ENCODE results near the gene RAPH1. TPM values are rescaled to one million over a fixed set of nuclear protein-coding genes. Genes with fewer than 3 reads are reported as not detected.
"Not testable (repeated sequence)": the region's sequence is repeated elsewhere in the genome, so short reads cannot be mapped to it uniquely, and the experiment has no call there.

Gene RAPH1
- total RNA-seq, 2 experiments from 2014 or later: 0.98 to 1.3 TPM

DNA sequence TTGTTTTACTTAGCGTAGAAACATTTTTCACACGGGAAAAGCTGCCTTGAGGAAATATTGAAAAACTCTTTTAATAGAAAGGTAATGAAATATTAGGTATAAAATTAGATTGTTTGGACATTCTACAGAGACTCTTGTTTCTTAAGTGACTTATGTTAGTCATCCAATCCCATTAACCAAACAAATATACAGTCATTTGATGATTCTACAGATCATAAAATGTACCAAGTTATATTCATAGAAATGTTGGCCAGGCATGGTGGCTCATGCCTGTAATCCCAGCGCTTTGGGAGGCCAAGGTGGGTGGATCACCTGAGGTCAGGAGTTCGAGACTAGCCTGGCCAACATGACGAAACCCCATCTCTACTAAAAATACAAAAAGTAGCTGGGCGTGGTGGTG is 146.9 kb downstream of the RAPH1 start:
- H3K27ac Mint-ChIP-seq, DNase-seq, H3K9me3 Mint-ChIP-seq, CTCF ChIA-PET, POLR2A ChIA-PET, H3K4me3 Mint-ChIP-seq, H3K27me3 Mint-ChIP-seq, H3K4me1 Mint-ChIP-seq: not testable (repeated sequence)
- peaks cover 12% of the 10 kb centered on the region for H3K36me3 Mint-ChIP-seq (ENCODE audit: low read depth)

DNA sequence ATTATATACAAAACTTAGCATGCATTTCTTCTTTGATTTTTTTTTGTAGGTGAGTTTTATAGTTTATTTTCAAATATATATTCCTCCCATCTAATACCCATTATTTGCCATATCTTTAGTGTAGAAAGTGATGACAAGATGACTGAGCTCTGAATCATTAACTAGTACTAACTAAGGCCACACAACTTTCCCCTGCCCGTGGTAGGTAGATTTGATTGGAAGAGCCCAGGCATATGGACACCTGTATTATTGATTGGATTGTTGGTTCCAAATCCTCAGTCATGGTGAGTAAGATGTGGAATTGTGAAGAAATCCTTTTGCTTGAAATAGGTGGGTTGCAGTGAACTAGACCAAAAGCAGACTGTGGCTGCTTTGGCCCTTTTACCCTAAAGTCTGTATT is 152.1 kb downstream of the RAPH1 start:
- Mint-ChIP-seq H3K4me1 (no peaks in the 10 kb centered on the region), H3K27ac (no peak overlapping the region), H3K9me3 (no peaks in the 10 kb centered on the region), H3K36me3 (ENCODE audit: low read depth) (peaks cover 5% of the 10 kb centered on the region), H3K27me3 (no peaks in the 10 kb centered on the region), H3K4me3 (no peak overlapping the region)
- ChIA-PET CTCF (interaction anchor here (0.6 kb wide), 1 partner anchor 25 kb away, joined by 3 read pairs; no protein-coding TSS in a partner anchor), POLR2A (no interaction called here)
- DNase-seq: no peak

DNA sequence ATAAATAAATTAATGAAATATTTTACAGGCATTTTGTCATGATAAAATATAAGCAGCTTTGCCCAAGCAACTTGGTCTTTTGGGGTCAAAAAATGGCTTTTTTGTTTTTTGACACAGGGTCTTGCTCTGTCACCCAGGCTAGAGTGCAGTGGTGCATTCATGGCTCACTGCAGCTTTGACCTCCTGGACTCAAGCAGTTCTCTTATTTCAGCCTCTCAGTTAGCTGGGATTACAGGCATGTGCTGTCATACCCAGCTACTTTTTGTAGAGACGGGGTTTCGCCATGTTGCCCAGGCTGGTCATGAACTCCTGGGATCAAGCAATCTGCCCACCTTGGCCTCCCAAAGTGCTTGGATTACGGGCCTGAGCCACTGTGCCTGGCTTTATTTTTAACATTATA is 155.9 kb downstream of the RAPH1 start:
- ChIA-PET POLR2A (no interaction called here), CTCF (interaction anchor here (1.1 kb wide), 1 partner anchor 27 kb away, joined by 3 read pairs; no protein-coding TSS in a partner anchor)
- Mint-ChIP-seq H3K36me3 (ENCODE audit: low read depth) (no peaks in the 10 kb centered on the region), H3K27ac (no peak overlapping the region), H3K9me3 (no peaks in the 10 kb centered on the region), H3K4me1 (no peaks in the 10 kb centered on the region), H3K27me3 (no peaks in the 10 kb centered on the region), H3K4me3 (no peak overlapping the region)
- no peak for DNase-seq

DNA sequence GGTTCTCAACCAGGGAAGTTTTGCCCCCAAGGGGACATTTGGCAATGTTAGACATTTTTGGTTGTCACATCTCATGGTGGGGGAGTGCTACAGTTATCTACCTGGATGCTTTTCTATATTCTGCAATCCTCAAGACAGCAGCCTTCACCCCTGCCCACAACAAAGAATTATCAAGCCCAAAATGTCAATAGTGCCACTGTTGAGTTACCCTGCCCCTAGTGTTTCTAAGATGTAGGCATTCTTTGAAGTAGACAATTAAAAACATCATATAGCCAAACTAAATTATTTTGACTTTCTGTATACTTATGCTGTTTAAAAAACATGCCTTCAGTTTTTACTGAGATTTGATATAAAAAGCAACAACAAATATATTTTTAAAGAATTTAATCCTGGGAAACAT is 158.9 kb downstream of the RAPH1 start:
- no peaks in the 10 kb centered on the region for H3K4me1 Mint-ChIP-seq
- ChIA-PET POLR2A (no interaction called here), CTCF (no interaction called here)
- no peaks in the 10 kb centered on the region for H3K9me3 Mint-ChIP-seq
- H3K4me3 Mint-ChIP-seq: no peak overlapping the region
- H3K27me3 Mint-ChIP-seq: no peaks in the 10 kb centered on the region
- no peak for DNase-seq
- no peaks in the 10 kb centered on the region for H3K36me3 Mint-ChIP-seq (ENCODE audit: low read depth)
- no peak overlapping the region for H3K27ac Mint-ChIP-seq

DNA sequence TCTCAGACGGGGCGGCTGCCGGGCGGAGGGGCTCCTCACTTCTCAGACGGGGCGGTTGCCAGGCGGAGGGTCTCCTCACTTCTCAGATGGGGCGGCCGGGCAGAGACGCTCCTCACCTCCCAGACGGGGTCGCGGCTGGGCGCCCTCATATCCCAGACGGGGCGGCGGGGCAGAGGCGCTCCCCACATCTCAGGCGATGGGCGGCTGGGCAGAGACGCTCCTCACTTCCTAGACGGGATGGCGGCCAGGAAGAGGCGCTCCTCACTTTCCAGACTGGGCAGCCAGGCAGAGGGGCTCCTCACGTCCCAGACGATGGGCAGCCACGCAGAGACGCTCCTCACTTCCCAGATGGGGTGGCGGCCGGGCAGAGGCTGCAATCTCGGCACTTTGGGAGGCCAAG is 162.4 kb downstream of the RAPH1 start:
- H3K36me3 Mint-ChIP-seq (ENCODE audit: low read depth); H3K9me3 Mint-ChIP-seq; DNase-seq; POLR2A ChIA-PET; H3K27me3 Mint-ChIP-seq; CTCF ChIA-PET; H3K4me3 Mint-ChIP-seq; H3K27ac Mint-ChIP-seq; H3K4me1 Mint-ChIP-seq: not testable (repeated sequence)

GRCh38 chr2:203366639-203367466 is 168.2 kb downstream of the RAPH1 start:
- Mint-ChIP-seq H3K4me1 (no peaks in the 10 kb centered on the region), H3K4me3 (no peak overlapping the region), H3K9me3 (no peaks in the 10 kb centered on the region), H3K36me3 (ENCODE audit: low read depth) (peaks cover 6% of the 10 kb centered on the region), H3K27ac (no peak overlapping the region), H3K27me3 (no peaks in the 10 kb centered on the region)
- CTCF ChIA-PET: no interaction called here
- no peak for DNase-seq
- POLR2A ChIA-PET: no interaction called here

- Mint-ChIP-seq H3K27ac (no peak overlapping the region), H3K4me3 (no peak overlapping the region)
These were observed 173.2 kb downstream of the RAPH1 start for GRCh38 chr2:203361922-203362321.

GRCh38 chr2:203361495-203361894 is 173.6 kb downstream of the RAPH1 start:
- ChIA-PET POLR2A (no interaction called here), CTCF (no interaction called here)
- DNase-seq: no peak
- H3K4me3 Mint-ChIP-seq: no peak overlapping the region
- no peaks in the 10 kb centered on the region for H3K9me3 Mint-ChIP-seq
- no peak overlapping the region for H3K27ac Mint-ChIP-seq
- peaks cover 8% of the 10 kb centered on the region for H3K36me3 Mint-ChIP-seq (ENCODE audit: low read depth)
- no peaks in the 10 kb centered on the region for H3K4me1 Mint-ChIP-seq
- H3K27me3 Mint-ChIP-seq: no peaks in the 10 kb centered on the region

More at GRCh38 chr2:203361922-203362321, 173.2 kb downstream of the RAPH1 start:
- Mint-ChIP-seq H3K4me1 (no peaks in the 10 kb centered on the region), H3K27me3 (no peaks in the 10 kb centered on the region), H3K9me3 (no peaks in the 10 kb centered on the region), H3K36me3 (ENCODE audit: low read depth) (peaks cover 8% of the 10 kb centered on the region)
- CTCF ChIA-PET: no interaction called here
- no peak for DNase-seq
- POLR2A ChIA-PET: no interaction called here

- H3K27me3 Mint-ChIP-seq: no peaks in the 10 kb centered on the region
- no peak for DNase-seq
- no peak overlapping the region for H3K27ac Mint-ChIP-seq
- no peak overlapping the region for H3K4me3 Mint-ChIP-seq
- H3K4me1 Mint-ChIP-seq: no peaks in the 10 kb centered on the region
- ChIA-PET POLR2A (no interaction called here), CTCF (no interaction called here)
- no peaks in the 10 kb centered on the region for H3K9me3 Mint-ChIP-seq
- peaks cover 8% of the 10 kb centered on the region for H3K36me3 Mint-ChIP-seq (ENCODE audit: low read depth)
These were observed 174.2 kb downstream of the RAPH1 start for GRCh38 chr2:203360833-203361430.

DNA sequence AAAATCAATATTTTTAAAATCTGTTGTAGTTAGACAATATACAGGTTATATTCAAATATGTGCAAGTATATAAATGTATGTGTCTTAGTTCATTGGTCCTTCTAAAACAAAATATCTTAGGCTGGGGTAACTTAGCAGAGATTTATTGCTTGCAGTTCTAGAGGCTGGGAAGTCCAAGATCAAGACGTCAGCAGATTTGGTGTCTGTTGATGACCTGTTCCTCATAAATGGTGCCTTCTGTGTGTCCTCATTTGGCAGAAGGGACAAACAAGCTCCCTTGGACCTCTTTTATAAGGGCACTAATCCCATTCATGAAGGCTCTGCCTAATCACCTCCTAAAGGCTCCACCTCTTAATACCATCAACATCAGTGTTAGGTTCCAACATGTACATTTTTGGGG is 175.7 kb downstream of the RAPH1 start:
- no peaks in the 10 kb centered on the region for H3K27me3 Mint-ChIP-seq
- no peak overlapping the region for H3K27ac Mint-ChIP-seq
- POLR2A ChIA-PET: no interaction called here
- H3K9me3 Mint-ChIP-seq: no peaks in the 10 kb centered on the region
- H3K36me3 Mint-ChIP-seq (ENCODE audit: low read depth): peaks cover 8% of the 10 kb centered on the region
- DNase-seq: no peak
- CTCF ChIA-PET: no interaction called here
- no peaks in the 10 kb centered on the region for H3K4me1 Mint-ChIP-seq
- H3K4me3 Mint-ChIP-seq: no peak overlapping the region

DNA sequence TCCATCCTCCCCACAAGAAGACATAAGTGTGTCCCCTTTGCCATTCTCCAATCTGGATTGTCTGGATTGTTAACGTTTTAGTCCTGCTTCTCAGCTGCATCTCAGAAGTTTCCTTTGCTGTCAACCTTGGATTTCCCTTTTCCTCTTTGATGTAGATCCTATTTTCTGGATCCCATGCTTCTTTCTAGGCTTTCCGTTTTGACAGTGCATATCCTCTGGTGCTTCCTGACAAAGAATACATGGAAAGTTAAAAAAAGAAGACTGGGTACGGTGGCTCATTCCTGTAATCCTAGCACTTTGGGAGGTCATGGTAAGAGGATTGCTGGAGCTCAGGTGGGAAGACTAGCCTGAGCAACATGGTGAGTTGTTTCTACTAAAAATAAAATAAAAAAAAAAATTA is 180.1 kb downstream of the RAPH1 start:
- Mint-ChIP-seq H3K4me3 (no peak overlapping the region), H3K27me3 (no peaks in the 10 kb centered on the region), H3K36me3 (ENCODE audit: low read depth) (peaks cover 5% of the 10 kb centered on the region), H3K27ac (no peak overlapping the region), H3K4me1 (no peaks in the 10 kb centered on the region), H3K9me3 (no peaks in the 10 kb centered on the region)
- ChIA-PET POLR2A (no interaction called here), CTCF (interaction anchor here (1.1 kb wide), 1 partner anchor 11 kb away, joined by 3 read pairs; no protein-coding TSS in a partner anchor)
- DNase-seq: no peak

- no peaks in the 10 kb centered on the region for H3K27me3 Mint-ChIP-seq
- ChIA-PET POLR2A (no interaction called here), CTCF (no interaction called here)
- no peak overlapping the region for H3K4me3 Mint-ChIP-seq
- H3K9me3 Mint-ChIP-seq: no peaks in the 10 kb centered on the region
- DNase-seq: no peak
- no peak overlapping the region for H3K27ac Mint-ChIP-seq
- H3K36me3 Mint-ChIP-seq (ENCODE audit: low read depth): no peaks in the 10 kb centered on the region
- no peaks in the 10 kb centered on the region for H3K4me1 Mint-ChIP-seq
These were observed 182.4 kb downstream of the RAPH1 start for GRCh38 chr2:203352604-203353255.

DNA sequence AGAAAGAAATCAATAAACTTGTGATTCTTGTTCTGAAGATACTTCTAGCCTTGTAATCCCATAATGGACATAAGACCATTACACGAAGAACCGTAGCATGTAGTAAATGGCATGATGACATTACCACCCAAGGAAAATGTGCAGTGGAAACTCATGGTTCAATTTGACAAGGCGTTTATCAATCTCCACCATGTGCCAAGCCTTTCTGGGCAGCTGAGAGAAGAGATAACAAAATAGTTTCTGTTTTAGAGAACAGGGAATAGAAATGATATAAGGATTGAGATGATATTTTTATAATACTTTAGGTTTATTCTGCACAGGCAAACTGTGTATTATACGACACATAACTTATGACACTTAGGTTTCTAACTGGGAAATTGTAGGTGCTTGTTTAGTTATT is 187.7 kb downstream of the RAPH1 start:
- CTCF ChIA-PET: no interaction called here
- H3K36me3 Mint-ChIP-seq (ENCODE audit: low read depth): peaks cover 8% of the 10 kb centered on the region
- no peak overlapping the region for H3K27ac Mint-ChIP-seq
- no peak for DNase-seq
- no peaks in the 10 kb centered on the region for H3K4me1 Mint-ChIP-seq
- H3K27me3 Mint-ChIP-seq: no peaks in the 10 kb centered on the region
- no peaks in the 10 kb centered on the region for H3K9me3 Mint-ChIP-seq
- POLR2A ChIA-PET: no interaction called here
- no peak overlapping the region for H3K4me3 Mint-ChIP-seq

- POLR2A ChIA-PET: no interaction called here
- no peaks in the 10 kb centered on the region for H3K4me1 Mint-ChIP-seq
- H3K4me3 Mint-ChIP-seq: no peak overlapping the region
- H3K9me3 Mint-ChIP-seq: no peaks in the 10 kb centered on the region
- DNase-seq: no peak
- H3K27me3 Mint-ChIP-seq: no peaks in the 10 kb centered on the region
- peaks cover 8% of the 10 kb centered on the region for H3K36me3 Mint-ChIP-seq (ENCODE audit: low read depth)
- no peak overlapping the region for H3K27ac Mint-ChIP-seq
- CTCF ChIA-PET: no interaction called here
These were observed 188.5 kb downstream of the RAPH1 start for GRCh38 chr2:203346612-203347011.
